NB4 (cell line): ENCODE data around the gene CIC.

Experiments used
- MAX ChIP-seq: IDR thresholded peaks from 2 replicates; pipeline ENCODE4 v1.6.1; 2011; ENCODE audit warnings: low read depth, low read length
- MYC ChIP-seq: IDR thresholded peaks from 2 replicates; pipeline ENCODE4 v1.6.1; 2011; ENCODE audit warnings: low read depth, low read length
- POLR2A ChIP-seq: IDR thresholded peaks from 2 replicates; pipeline ENCODE4 v1.6.1; 2011; ENCODE audit warnings: mild to moderate bottlenecking; ENCODE audit not compliant: insufficient read length; ENCODE audit errors: extremely low read depth
- TF ChIP-seq, protein P1 (sequence below): IDR thresholded peaks from one replicate; pipeline ENCODE4 v1.5.1; 2012; ENCODE audit warnings: low read depth, low read length

GRCh38 chr19:42253245-42254088 lies 15.6 kb upstream of the CIC start:
- TF ChIP-seq POLR2A, result no peak
- TF ChIP-seq, protein P1, sequence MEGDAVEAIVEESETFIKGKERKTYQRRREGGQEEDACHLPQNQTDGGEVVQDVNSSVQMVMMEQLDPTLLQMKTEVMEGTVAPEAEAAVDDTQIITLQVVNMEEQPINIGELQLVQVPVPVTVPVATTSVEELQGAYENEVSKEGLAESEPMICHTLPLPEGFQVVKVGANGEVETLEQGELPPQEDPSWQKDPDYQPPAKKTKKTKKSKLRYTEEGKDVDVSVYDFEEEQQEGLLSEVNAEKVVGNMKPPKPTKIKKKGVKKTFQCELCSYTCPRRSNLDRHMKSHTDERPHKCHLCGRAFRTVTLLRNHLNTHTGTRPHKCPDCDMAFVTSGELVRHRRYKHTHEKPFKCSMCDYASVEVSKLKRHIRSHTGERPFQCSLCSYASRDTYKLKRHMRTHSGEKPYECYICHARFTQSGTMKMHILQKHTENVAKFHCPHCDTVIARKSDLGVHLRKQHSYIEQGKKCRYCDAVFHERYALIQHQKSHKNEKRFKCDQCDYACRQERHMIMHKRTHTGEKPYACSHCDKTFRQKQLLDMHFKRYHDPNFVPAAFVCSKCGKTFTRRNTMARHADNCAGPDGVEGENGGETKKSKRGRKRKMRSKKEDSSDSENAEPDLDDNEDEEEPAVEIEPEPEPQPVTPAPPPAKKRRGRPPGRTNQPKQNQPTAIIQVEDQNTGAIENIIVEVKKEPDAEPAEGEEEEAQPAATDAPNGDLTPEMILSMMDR, result no peak
- peak; percentile 78 for TF ChIP-seq MAX
- TF ChIP-seq MYC, result no peak
